HepG2 (cell line): Measurements from ENCODE around the gene PRCD. TPM values are rescaled to one million over a fixed set of nuclear protein-coding genes. Genes with fewer than 3 reads are reported as not detected.

Experiments
- ATF2 ChIP-seq: sonication (generic); formaldehyde crosslinking; IDR thresholded peaks from 2 replicates; pipeline ENCODE4 v1.4.0; 2020; ENCODE audit warnings: missing genetic modification reagents
- CHD2 ChIP-seq: IDR thresholded peaks from 2 replicates; pipeline ENCODE4 v1.6.1; 2011; ENCODE audit warnings: low read depth, low read length, improper control_type of control experiment
- ERF ChIP-seq: IDR thresholded peaks from 2 replicates; pipeline ENCODE4 v1.6.1; 2018; ENCODE audit warnings: missing biosample characterization, missing genetic modification reagents
- HES4 ChIP-seq: sonication (generic); formaldehyde crosslinking; IDR thresholded peaks from 2 replicates; pipeline ENCODE4 v1.9.0; 2021; ENCODE audit warnings: mild to moderate bottlenecking, missing genetic modification reagents, borderline replicate concordance
- HMGXB4 ChIP-seq, 2 experiments: sonication (generic) in 1 of 2; formaldehyde crosslinking in 1 of 2; IDR thresholded peaks; 2 replicates each; pipeline versions ENCODE4 v1.4.0 to v1.6.1; 2018 to 2020; ENCODE audit warnings: missing genetic modification reagents in 2 of 2, borderline replicate concordance in 1 of 2, low read depth in 1 of 2, mild to moderate bottlenecking in 1 of 2, missing biosample characterization in 1 of 2
- HNRNPH1 ChIP-seq: fragments of 200-400 bp; formaldehyde crosslinking; optimal IDR thresholded peaks from 2 replicates; pipeline ENCODE3; 2017; ENCODE audit warnings: mild to moderate bottlenecking, low read depth, low read length
- IKZF5 ChIP-seq: IDR thresholded peaks from 2 replicates; pipeline ENCODE4 v1.6.1; 2018; ENCODE audit warnings: missing genetic modification reagents, mild to moderate bottlenecking, missing compliant biosample characterization
- KDM5B ChIP-seq: sonication (generic); formaldehyde crosslinking; IDR thresholded peaks from 2 replicates; pipeline ENCODE4 v1.4.0; 2020; ENCODE audit warnings: missing genetic modification reagents, mild to moderate bottlenecking, borderline replicate concordance
- KLF16 ChIP-seq, 2 experiments: sonication (generic) in 1 of 2; formaldehyde crosslinking in 1 of 2; IDR thresholded peaks; 2 replicates each; pipeline versions ENCODE4 v1.6.1 to v1.8.0; 2016 to 2023; ENCODE audit warnings: missing genetic modification reagents in 2 of 2, missing compliant biosample characterization in 1 of 2
- MIER2 ChIP-seq: IDR thresholded peaks from 2 replicates; pipeline ENCODE4 v1.6.1; 2016; ENCODE audit warnings: missing biosample characterization, missing genetic modification reagents
- MIER3 ChIP-seq: IDR thresholded peaks from 2 replicates; pipeline ENCODE4 v1.6.1; 2016; ENCODE audit warnings: missing compliant biosample characterization, borderline replicate concordance
- SIN3A ChIP-seq: IDR thresholded peaks from 2 replicates; pipeline ENCODE4 v1.6.1; 2011; ENCODE audit warnings: low read depth, mild to moderate bottlenecking, control low read depth, low read length, borderline replicate concordance
- ZBTB25 ChIP-seq: IDR thresholded peaks from 2 replicates; pipeline ENCODE4 v1.6.1; 2018; ENCODE audit warnings: missing genetic modification reagents
- ZNF121 ChIP-seq: sonication (generic); formaldehyde crosslinking; IDR thresholded peaks from 2 replicates; pipeline ENCODE4 v1.5.0; 2020; ENCODE audit warnings: mild to moderate bottlenecking, missing genetic modification reagents
- ZNF3 ChIP-seq: IDR thresholded peaks from 2 replicates; pipeline ENCODE4 v1.7.0; 2017; ENCODE audit warnings: inconsistent platforms
- ZNF33A ChIP-seq: sonication (generic); formaldehyde crosslinking; IDR thresholded peaks from 2 replicates; pipeline ENCODE4 v1.5.1; 2020; ENCODE audit warnings: missing genetic modification reagents, mild to moderate bottlenecking, moderate library complexity, borderline replicate concordance
- ZNF441 ChIP-seq: sonication (generic); formaldehyde crosslinking; IDR thresholded peaks from 2 replicates; pipeline ENCODE4 v1.7.0; 2021; ENCODE audit warnings: missing genetic modification reagents, borderline replicate concordance
- ZNF574 ChIP-seq: sonication (generic); formaldehyde crosslinking; IDR thresholded peaks from 2 replicates; pipeline ENCODE4 v1.4.0; 2020; ENCODE audit warnings: missing genetic modification reagents
- ZNF605 ChIP-seq: sonication (generic); formaldehyde crosslinking; IDR thresholded peaks from 2 replicates; pipeline ENCODE4 v1.8.0; 2022; ENCODE audit warnings: mild to moderate bottlenecking, missing genetic modification reagents
- ZNF619 ChIP-seq: sonication (generic); formaldehyde crosslinking; IDR thresholded peaks from 2 replicates; pipeline ENCODE4 v1.4.0; 2020; ENCODE audit warnings: mild to moderate bottlenecking, missing genetic modification reagents
- polyA plus RNA-seq, 8 experiments: library from polyadenylated mRNA; depleted of rRNA in 3 of 8; stranded (reverse) in 7 of 8; unstranded in 1 of 8; fragments of >200 nt; fragmentation: Illumina TruSeq in 4 of 8; extraction: Trizol in 4 of 8; gene quantifications; 2 replicates each; pipeline versions ENCODE4 v1.2.1 to v1.2.3, GENCODE V29; 2011 to 2016; ENCODE audit warnings: low read depth in 4 of 8, missing spikeins in 1 of 8, mixed read lengths in 1 of 8; ENCODE audit not compliant: insufficient read depth in 1 of 8
- total RNA-seq, 5 experiments: library from RNA; depleted of rRNA; stranded (reverse); fragments of >200 nt; fragmentation: Illumina TruSeq; extraction: Trizol; gene quantifications; 2 replicates each; pipeline ENCODE4 v1.2.3, GENCODE V29; 2016; ENCODE audit warnings: low read depth in 1 of 5

PRCD gene
- total and polyA plus RNA-seq, 2 of the 13 experiments (the other 11 are each of a cell fraction or from before 2014, with no cell fraction given), result 0.51 TPM; not detected in 1

- TF ChIP-seq HMGXB4 (CRISPR knock-in tag; IDR thresholded peaks at IDR 0.05; ENCODE audit: borderline replicate concordance in 1 of 2, low read depth in 1 of 2) (peak; percentile 53 to 86; a peak in 3 of 4 replicates), HNRNPH1 (no peak), KDM5B (CRISPR knock-in tag) (peak; percentile 49; the same call in 1 of the 2 replicates), ZNF121 (CRISPR knock-in tag) (no peak), KLF16 (CRISPR knock-in tag; IDR thresholded peaks at IDR 0.05) (peak in 1 of 2 experiments; percentile 81; a peak in 2 of 4 replicates), ZNF441 (peak; percentile 65; the same call in 1 of the 2 replicates), MIER2 (CRISPR knock-in tag) (peak; percentile 49; the same call in 1 of the 2 replicates), ERF (peak; percentile 85), MIER3 (CRISPR knock-in tag) (peak; percentile 74; the same call in 1 of the 2 replicates), ZNF33A (CRISPR knock-in tag) (no peak), ATF2 (CRISPR knock-in tag) (0 out of 2 replicates have a peak, but pooled peaks have one; percentile 47), SIN3A (peak; percentile 45; the same call in 1 of the 2 replicates), ZNF574 (CRISPR knock-in tag) (peak; percentile 54), ZNF605 (CRISPR knock-in tag) (peak; percentile 70; the same call in 1 of the 2 replicates), ZNF3 (no peak), CHD2 (no peak), HES4 (CRISPR knock-in tag) (no peak), IKZF5 (CRISPR knock-in tag) (peak; percentile 74), ZBTB25 (peak; percentile 42; the same call in 1 of the 2 replicates), ZNF619 (CRISPR knock-in tag) (peak; percentile 43; the same call in 1 of the 2 replicates)
These were observed 33.2 kb upstream of the PRCD start (continued) for GRCh38 chr17:76506408-76507345.
